ENCODE results near the gene GSAP.

The GSAP gene

DNA sequence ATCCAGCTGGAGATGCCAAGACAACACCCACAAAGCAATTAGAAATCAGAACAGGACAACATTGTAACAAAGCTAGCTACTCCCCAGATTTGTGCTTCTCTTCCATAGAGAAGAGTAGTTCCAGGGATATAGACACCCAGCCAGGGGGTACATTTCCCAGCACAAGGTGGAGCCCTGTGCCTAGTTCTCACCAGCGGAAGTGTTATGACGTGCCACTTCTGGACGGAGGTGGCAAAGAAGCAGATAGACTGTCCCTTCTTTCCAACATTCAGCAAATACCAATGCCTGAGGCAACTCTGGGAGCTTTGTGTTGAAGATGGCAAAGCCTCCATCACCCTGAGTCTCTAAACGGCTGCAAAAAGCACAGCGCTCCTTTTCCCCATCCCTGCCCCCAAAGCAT, 23.4 kb upstream of the GSAP start:
- DNase-seq (ENCODE audit: low spot score) (no peak), FAIRE-seq (no peak)

DNA sequence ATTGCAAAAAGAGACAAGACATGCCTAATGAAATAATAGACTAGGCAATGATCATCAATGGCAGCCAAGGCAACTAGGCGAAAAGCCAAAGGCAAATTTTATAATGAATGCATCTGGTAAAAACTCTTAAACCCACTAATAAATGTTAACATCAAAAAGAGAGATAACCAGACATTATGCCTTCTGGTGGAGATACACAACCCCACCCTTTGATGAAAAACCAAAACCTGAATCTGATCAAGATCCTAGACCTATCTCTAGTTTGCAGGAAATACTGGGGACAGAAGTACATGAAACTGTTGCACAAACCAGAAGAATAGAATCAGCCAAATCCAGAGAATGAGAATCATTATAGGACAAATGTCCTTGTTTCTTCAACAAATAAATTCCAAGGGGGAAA, 22.0 kb upstream of the GSAP start:
- no peak for DNase-seq (ENCODE audit: low spot score)
- FAIRE-seq, result no peak

DNA sequence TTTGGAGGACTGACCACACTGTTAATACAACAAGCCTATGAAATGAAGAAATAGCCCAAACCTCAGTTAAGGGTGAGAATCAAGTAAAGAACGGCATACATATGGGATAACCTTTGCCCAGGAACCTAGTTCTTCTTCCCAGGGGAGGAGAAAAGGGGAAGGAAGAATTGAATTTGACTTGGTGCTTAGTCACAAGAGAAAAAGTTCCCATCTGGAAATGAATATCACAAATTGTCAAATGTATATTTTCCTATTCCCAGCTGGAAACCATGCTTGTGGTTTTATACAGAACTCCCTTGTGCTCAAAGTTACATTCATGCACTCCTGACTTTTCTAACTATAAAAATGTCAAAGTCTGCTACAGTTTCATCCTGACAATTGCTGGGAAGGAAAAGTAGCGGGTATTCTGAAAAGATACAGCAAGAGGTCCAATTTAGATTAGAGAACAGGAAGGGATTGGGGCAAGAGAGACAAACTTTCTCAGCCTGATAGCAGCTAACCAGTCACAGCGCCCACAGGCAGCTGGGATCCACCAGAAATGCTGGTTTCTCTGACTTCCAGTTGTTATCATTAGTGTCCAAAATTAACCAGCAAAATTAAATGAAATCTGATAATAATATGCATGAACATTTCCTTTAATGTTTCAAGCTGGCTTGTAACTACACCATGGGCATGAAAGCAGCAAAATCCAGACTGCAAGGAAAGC, 18.6 kb upstream of the GSAP start:
- DNase-seq (ENCODE audit: low spot score) (no peak), FAIRE-seq (no peak)

DNA sequence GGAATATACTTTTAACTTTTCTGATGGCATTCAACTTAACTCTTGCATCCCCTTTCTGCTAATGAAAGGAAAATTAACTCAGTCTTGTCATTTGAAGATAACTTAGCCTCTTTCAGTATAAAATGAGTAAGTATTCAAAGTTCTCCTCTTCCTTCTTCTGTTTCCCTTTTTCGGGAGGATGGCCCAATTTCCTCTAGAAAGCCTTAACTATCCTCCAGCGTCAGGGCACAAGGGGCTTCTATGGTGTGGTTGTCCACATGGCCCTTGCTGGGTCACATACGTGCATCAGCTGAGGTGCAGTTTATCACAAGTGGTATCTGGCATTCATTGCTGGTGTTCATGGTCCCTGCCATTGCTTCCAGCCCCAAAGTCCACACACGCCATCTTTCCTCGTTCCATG, 17.8 kb upstream of the GSAP start:
- no peak for FAIRE-seq
- DNase-seq (ENCODE audit: low spot score), result no peak

DNA sequence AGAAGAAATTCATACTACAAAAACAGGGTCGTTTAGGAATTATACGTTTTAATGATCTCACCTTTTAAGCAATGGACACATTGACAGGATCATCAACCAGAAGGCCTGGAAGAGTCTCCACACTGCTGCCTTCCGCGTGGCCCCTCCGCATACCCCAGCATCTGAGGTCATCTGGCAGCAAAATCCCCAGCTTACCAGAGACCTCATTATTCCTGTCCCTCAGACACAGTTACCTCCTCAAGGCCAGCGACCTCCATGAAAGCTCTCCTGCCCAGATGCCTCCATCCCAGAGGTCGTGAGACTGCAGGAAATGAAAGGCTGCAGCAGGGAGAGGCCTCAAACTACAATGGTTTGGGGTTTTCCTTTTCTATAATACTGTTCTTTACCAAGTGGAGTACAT, 14.8 kb upstream of the GSAP start:
- DNase-seq (ENCODE audit: low spot score), result no peak
- FAIRE-seq, result no peak

DNA sequence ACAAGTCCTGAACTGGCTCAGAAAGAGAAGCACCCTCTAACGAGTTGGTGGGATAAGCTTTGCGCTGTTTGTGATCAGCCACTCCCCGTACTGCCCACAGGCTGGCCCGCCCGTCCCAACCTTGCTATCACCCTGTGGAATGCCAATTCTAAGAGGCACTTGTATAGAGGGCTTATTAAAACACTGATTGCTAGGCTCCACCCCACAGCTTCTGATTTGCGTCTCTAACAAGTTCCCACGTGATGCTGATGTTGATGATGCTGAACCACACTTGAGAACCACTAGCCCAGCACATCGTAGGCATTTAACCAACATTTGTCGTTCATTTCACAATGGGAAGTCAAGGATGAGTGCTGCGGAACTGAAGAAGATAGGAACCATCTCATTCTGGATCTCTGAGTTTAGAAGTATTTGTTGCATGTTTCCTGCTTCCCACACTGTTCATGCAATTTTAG, 12.7 kb upstream of the GSAP start:
- FAIRE-seq (no peak), DNase-seq (ENCODE audit: low spot score) (no peak)

DNA sequence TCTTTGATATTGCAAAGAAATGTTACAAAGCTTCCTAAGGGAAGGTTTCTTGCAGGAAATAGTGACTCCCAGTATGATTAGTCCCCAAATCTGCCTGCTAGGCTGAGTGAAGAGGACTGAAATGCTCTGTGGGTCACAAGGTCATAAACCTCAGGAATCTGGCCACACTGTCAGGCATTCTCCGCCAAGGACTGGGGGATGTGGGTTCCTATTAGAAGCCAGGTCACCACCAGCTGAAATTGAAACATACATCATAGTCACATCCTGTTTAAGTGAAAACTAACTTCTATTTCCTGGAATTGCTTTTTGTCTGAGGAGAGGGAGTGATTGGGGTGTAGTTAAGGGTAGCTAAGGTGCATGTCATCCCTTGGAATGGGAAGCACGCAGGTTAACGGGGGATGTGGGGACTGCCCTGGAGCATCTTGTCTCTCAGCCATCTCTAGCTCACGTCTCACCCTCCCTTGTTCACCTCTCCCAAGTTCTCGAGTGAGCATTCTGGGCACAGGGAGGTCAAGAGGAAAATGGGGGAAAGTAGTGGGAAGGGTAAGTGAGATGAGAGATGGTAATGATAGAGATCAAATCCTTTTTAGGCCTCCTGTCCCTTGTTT, 12.0 kb upstream of the GSAP start:
- DNase-seq (ENCODE audit: low spot score) (peak; percentile 95), FAIRE-seq (peak; percentile 94)

DNA sequence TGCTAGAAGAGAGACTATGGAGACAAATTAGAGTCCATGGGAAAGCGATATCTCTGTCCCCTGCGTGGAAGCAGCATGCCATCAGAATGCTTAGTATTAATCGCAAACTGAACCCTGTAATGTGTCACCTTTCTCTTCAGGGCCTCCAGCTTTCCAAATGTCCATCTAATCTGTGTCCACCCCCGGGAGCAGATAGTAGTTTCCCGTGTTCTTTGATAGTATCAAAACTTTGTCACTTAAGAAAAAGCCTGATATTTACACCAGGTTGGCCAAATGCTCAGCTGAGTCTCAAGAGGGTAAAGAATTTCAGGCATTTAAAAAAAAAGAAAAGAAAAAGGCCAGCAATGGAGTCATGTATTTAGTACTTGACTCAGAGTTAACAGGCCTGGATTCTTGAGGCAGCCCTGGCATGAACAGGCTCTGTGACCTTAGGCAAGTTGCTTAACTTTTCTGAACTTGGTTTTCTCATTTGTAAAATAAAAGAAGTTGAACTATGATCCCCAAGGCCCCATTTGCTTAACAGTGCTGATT, 10.4 kb upstream of the GSAP start:
- FAIRE-seq (no peak), DNase-seq (ENCODE audit: low spot score) (peak; percentile 39)

DNA sequence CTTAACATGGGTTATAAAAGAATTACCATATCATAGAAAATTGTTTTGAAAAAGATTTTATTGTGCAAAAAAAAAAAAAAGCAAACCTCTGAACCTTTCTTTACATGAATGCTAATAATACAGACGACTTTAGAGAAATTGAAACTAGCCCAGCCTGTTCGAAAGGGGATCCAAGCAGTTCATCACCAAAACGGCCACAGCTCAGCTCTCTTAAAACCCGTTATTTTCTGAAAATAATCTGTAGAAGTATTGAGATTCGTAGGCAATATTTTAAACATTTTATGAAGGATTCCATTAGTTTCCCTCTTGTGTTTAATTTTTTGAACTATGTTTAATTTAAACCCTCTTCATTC, 9.9 kb upstream of the GSAP start:
- FAIRE-seq (no peak), DNase-seq (ENCODE audit: low spot score) (no peak)

DNA sequence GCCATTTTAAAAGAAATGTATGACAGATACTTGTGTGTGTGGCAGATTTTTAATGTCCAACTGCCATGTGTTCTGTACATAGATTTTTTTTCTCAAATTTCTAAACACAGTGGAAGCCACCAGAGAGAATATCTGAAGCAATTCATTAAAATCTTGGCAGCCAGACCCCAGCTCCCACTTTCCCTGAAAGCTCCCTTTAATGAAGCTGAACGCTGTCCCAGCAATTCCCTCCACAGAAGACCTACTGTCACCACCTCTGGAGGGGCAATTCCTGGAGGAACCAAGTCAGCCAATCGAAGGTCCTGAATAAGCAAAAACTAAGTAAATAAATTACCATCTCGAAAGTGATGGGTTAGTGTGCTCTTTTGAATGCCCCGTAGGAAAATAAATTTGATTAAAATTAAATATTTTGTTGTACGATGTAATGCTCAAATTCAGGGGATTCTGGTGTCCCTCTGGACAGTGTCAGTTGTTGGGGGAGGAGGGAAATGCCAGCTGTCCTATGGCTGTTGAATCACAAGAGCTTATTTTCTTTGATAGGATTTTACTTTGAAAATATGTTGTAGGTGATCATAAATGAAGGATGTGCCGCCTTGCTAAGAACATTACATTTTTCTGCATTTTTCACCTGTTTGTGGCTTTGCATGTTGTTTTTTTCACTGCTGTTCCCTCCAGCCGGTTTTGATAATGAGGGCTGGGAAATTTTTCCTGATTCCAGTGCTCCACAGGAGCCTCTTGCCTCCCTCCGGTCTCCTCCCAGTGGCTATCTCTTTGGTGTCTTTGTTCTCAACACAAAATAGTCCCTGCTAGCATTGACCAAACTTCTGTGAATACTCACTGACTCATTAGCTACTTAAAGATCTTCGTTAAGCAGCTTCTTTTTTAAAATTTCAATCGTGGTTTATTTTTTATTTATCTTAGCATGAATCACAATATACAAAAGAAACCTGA, 9.2 kb upstream of the GSAP start:
- FAIRE-seq (peak; percentile 86), DNase-seq (ENCODE audit: low spot score) (peak; percentile 75)

DNA sequence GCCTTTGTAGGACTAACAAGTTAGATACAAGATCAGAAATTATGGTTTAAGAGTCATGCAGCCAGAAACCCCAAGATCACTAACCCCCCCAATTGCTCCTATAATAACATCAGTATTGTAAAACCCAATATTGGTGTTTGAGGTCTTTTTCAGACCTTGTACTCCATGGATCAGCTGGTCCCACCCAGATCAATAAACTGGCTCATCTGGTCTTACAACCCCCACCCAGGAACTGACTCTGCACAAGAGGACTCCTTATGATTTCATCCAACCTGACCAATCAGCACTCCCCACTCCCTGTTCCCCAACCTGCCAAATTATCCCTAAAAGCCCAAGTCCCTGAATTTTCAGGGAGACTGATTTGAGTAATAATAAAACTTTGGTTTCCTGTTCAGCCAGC, 6.4 kb upstream of the GSAP start:
- no peak for DNase-seq (ENCODE audit: low spot score)
- no peak for FAIRE-seq

DNA sequence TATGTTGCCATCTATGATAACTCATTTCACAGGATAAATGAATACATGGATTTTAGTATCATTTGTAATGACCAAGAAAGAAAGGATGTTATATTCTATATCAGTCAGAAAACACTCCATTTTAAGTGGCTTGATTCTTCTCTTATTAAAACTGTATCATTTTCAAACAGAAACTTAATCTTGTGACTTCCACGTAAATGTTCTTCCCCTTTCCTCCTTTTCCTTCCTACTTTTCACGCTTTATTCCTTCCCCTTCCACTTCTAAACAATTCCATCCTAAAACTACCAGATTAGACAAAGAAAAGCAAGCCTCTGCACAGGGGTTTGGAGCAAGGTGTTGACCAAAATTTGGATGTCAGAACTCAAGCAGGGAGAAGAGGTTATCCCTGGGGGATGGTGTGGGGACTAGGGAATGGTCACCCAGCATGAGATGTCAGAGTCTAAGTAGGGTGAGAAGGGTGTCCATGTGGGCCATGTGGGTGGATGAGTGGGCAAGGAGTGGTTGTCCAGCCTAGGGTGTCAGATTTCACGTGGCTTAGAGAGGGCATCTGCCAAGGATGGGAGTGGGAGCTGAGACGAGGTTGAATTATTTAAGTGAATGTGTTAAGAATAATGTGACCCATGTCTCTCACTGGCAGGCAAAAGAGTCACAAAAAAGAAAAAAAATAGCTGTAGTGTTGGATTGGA, 5.0 kb upstream of the GSAP start:
- no peak for FAIRE-seq
- DNase-seq (ENCODE audit: low spot score), result no peak

DNA sequence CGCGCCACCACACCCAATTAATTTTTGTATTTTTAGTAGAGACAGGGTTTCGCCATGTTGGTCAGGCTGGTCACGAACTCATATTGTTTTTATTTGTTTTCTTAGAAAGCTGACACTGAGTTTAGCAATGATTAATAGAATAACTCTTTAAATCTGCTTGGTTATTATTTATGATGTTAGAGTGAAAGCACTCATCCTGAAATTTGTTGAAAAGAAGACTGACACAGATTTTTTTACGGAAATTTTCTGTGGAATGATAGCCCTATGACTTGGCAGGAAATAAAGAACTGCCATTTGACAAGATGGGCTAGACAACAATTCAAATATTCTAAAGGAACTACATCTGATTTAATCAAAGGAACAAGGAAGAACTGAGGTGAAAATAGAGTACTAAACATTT, 4.3 kb upstream of the GSAP start:
- no peak for DNase-seq (ENCODE audit: low spot score)
- FAIRE-seq, result no peak

DNA sequence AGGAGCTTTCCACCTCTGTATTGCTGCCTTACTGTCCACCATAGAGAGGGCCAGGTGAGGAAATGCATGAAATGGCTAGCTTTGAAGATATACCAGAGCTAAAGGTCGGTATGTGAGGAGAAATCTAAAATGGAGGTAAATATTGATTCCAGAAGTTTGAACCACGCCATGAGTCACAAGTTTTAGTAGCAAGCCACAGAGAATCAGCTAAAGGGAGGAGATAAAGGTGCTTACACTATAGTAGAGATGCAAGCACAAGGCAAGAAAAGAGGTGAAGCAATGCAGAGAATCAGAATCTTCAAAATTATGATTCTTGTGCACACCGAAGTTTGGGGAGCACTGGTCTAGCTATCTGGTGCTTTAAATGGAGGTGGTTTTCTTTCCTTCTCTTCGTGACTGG, 3.0 kb upstream of the GSAP start:
- no peak for DNase-seq (ENCODE audit: low spot score)

DNA sequence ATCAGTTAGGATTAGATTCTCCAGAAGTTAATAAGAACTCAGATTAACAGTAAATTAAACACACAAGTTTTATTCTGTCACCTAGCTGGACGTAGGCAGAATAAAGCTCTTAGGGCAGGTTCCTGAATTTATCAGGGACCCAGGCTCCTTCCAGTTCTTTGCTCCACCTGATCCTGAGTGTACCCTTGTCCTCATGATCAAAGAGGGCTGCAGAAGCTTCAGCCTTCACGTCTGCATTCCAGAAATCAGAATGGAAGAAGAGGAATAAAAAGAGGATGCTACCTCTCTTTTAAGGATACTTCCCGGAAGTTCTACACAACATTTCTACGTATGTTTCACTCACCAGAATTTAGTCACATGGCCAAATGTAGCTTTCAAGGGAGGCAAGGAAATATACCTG, 1.7 kb upstream of the GSAP start:
- no peak for DNase-seq (ENCODE audit: low spot score)
- no peak for FAIRE-seq

More for the DNA sequence above, 3.0 kb upstream of the GSAP start:
- FAIRE-seq, result no peak

DNA sequence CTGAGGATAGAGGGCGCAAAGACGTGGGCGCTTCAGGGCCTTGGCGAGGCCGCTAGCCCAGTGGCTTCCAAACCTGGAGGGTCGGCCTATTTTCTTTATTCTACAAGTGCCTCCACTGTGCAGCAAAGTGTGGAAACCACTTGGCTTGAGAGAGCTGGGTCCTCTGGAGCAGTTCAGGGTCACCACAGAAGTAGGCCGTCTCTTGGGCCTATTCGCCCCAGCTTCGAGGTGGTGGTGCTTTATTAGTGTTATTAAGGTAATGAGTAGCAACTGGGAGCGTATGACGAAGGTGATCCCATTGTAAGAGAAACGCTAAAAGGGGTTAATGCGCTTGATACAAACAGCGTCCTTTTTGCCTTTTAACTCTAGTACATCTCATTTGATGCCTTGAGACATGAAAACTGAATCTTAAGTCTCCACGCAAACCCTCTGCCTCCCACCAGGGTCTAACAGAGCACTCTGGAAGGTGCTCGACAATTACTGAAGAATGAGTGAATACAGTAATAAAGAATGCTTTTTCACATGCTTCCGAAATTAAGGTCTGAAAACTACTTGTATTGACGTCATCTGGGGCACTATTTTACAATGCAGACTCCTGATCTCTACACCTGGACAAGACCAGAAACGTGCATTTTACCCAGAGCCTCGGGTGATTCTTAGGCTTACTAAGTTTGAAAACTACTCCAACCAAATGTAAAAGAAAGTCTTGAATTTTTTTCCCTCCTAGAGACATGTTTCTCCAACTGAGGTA, 647 bp upstream of the GSAP start:
- DNase-seq (ENCODE audit: low spot score), result no peak
- FAIRE-seq, result no peak

DNA sequence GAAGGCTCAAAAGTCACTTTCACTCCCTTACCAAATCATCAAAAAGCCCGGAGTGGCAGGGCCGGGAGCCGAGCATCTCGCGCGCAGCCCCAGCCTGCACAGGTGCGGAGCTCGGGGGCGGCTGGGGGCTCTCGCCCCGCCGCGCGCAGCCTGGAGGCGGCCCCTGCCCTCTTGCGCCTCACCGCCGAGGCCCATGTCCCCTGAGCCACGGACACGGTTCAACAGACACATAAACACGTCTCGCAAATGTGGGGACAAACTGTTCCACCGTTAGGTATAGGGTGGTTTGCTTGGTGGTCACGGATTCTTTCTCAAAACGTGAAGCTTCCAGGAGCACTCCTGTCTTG, 700 bp downstream of the GSAP start:
- no peak for FAIRE-seq
- DNase-seq (ENCODE audit: low spot score), result no peak

DNA sequence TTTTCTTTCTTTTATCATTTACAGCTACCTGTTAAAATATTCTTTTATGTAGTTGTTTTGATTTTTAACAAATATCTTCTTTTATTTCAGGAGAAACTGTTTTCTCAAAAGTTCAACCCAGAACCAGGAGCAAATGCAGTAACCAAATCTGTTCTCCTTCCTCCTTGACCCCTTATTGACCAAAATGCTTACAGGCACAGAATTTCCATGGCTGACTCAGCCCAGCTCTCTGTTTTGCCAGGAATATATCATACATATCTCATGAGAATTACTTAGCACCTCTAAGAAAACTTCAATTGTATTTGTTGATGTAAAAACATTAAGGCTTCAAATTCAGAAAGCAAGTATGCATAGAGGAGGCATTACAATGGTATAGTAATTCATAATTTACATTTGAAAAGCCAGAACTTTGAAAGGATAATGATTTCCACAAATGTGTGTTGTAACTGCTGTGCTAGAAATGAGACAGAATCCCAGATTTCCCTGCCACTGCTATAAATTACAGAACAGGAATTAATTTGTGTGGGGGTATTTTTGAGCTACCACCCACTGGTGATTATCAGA, 2.2 kb downstream of the GSAP start:
- no peak for FAIRE-seq
- no peak for DNase-seq (ENCODE audit: low spot score)

DNA sequence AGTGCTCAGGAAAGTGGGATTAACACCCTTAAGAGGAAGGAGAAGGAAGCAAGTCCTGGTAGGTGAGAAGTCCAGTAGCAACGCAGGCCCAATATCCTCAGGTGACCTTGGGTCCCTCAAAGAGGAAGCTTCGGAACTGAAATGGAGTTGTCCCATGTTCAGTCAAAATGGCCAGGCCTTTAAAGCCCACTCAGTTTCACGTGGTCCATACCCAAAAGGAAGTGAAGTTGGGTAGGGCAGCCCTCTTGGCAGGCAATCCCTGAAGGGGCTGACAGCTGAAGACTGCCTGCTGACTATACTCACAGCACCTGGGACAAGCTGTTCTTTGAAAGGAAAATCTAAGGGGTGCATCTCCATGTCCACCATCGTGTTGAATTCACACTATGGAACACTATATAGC, 3.0 kb downstream of the GSAP start:
- FAIRE-seq (no peak), DNase-seq (ENCODE audit: low spot score) (no peak)

DNA sequence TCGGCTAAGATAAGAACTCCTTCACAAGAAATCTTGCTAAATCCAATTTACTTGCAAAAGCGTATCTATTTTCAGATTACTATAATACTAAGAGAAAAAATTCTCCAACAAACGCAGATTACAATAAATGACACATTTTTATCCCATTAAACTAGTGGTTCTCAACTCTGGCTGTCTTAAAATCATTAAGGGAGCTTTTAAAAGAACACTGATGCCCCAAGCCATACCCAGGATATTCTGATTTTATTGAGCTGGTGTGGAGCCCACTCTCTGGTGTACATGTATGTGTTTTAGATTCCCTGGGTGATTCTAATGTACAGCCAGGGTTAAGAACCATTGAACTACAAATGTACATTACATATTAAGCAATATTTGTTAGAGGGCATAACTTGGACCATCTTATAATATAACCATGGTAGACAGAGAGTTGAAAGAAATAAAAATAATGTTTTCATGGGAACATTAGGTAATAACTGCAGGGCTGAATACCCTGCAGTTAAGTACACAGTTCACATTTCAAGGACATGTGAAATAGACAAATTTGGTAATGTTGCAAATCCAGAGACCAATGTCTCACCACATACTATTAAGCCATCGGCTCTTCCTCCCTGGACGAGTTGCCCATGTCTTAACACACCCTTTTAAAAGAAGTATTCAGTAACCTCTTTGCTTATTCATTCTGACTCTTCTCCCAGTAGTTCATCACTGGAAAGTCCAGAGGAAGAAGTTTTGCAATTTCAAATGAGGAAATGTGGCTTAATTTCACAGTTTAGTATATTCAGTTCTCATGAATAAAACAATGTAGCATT, 6.2 kb downstream of the GSAP start:
- peak; percentile 60 for FAIRE-seq
- peak; percentile 45 for DNase-seq (ENCODE audit: low spot score)
